ENCODE data around the gene GAB2.

- TF ChIP-seq POLR2A (IDR thresholded peaks at IDR 0.05; ENCODE audit: low read length) (no peak), GATA1 (IDR thresholded peaks at IDR 0.05; ENCODE audit: low read depth, low read length) (no peak)
Measured at GRCh38 chr11:78241475-78241874, 176.1 kb downstream of the GAB2 start.

Measured in erythroblast (primary cell).